Neuron (in vitro differentiated cells): ENCODE results near the gene TNS2.

Source experiments
- H2AFZ ChIP-seq: one replicate; pipeline ENCODE4 v1.6.1; 2013; ENCODE audit warnings: low read depth, mild to moderate bottlenecking, inconsistent platforms, low read length, moderate library complexity
- H3K27me3 ChIP-seq: one replicate; pipeline ENCODE4 v1.6.1; 2013; ENCODE audit warnings: low read length; ENCODE audit not compliant: insufficient read depth
- H3K36me3 ChIP-seq: one replicate; pipeline ENCODE4 v1.6.1; 2013; ENCODE audit warnings: low read length; ENCODE audit not compliant: insufficient read depth
- H3K4me1 ChIP-seq: one replicate; pipeline ENCODE4 v1.6.1; 2013; ENCODE audit warnings: low read length; ENCODE audit not compliant: insufficient read depth
- H3K4me3 ChIP-seq: 2 replicates; pipeline ENCODE4 v1.5.1; 2013; ENCODE audit warnings: mild to moderate bottlenecking, low read length, moderate library complexity
- H3K9me3 ChIP-seq: one replicate; pipeline ENCODE4 v1.6.1; 2013; ENCODE audit warnings: low read length

Gene TNS2

GRCh38 chr12:53064613-53065436 is 15.0 kb downstream of the TNS2 start:
- Histone ChIP-seq H3K4me3 (no peak overlapping the region), H3K9me3 (no peaks in the 10 kb centered on the region), H2AFZ (no peak overlapping the region), H3K4me1 (no peaks in the 10 kb centered on the region), H3K27me3 (no peaks in the 10 kb centered on the region), H3K36me3 (peaks cover 8% of the 10 kb centered on the region)

GRCh38 chr12:53065470-53065869 is 15.6 kb downstream of the TNS2 start:
- Histone ChIP-seq H3K27me3 (no peaks in the 10 kb centered on the region), H3K4me1 (no peaks in the 10 kb centered on the region), H3K36me3 (peaks cover 8% of the 10 kb centered on the region), H2AFZ (no peak overlapping the region), H3K9me3 (no peaks in the 10 kb centered on the region), H3K4me3 (no peak overlapping the region)

- Histone ChIP-seq H3K4me1 (no peaks in the 10 kb centered on the region), H3K36me3 (peaks cover 8% of the 10 kb centered on the region), H2AFZ (no peak overlapping the region), H3K9me3 (no peaks in the 10 kb centered on the region), H3K4me3 (no peak overlapping the region), H3K27me3 (no peaks in the 10 kb centered on the region)
These were observed 16.4 kb downstream of the TNS2 start for GRCh38 chr12:53065975-53066931.

- no peak overlapping the region for H2AFZ ChIP-seq
- H3K4me3 ChIP-seq: no peak overlapping the region
- H3K36me3 ChIP-seq: peaks cover 8% of the 10 kb centered on the region
- H3K27me3 ChIP-seq: no peaks in the 10 kb centered on the region
- H3K9me3 ChIP-seq: no peaks in the 10 kb centered on the region
- peaks cover 6% of the 10 kb centered on the region for H3K4me1 ChIP-seq
These were observed 17.5 kb downstream of the TNS2 start for GRCh38 chr12:53067074-53067992.

- Histone ChIP-seq H3K27me3 (no peaks in the 10 kb centered on the region), H3K36me3 (peaks cover 8% of the 10 kb centered on the region), H3K4me1 (peaks cover 13% of the 10 kb centered on the region), H3K4me3 (no peak overlapping the region), H3K9me3 (no peaks in the 10 kb centered on the region), H2AFZ (no peak overlapping the region)
These were observed 18.3 kb downstream of the TNS2 start for GRCh38 chr12:53067993-53068770.

GRCh38 chr12:53068811-53069585 is 19.1 kb downstream of the TNS2 start:
- Histone ChIP-seq H3K27me3 (no peaks in the 10 kb centered on the region), H2AFZ (no peak overlapping the region), H3K4me3 (no peak overlapping the region), H3K4me1 (peaks cover 13% of the 10 kb centered on the region), H3K36me3 (peaks cover 5% of the 10 kb centered on the region), H3K9me3 (no peaks in the 10 kb centered on the region)

- Histone ChIP-seq H3K4me1 (peaks cover 13% of the 10 kb centered on the region), H3K4me3 (no peak overlapping the region), H3K27me3 (no peaks in the 10 kb centered on the region)
These were observed 20.0 kb downstream of the TNS2 start for GRCh38 chr12:53069621-53070410.

GRCh38 chr12:53070877-53071492 is 21.1 kb downstream of the TNS2 start:
- Histone ChIP-seq H3K4me3 (no peak overlapping the region), H3K4me1 (peaks cover 13% of the 10 kb centered on the region), H3K27me3 (no peaks in the 10 kb centered on the region), H2AFZ (no peak overlapping the region), H3K9me3 (no peaks in the 10 kb centered on the region), H3K36me3 (peaks cover 16% of the 10 kb centered on the region)

More at GRCh38 chr12:53069621-53070410, 20.0 kb downstream of the TNS2 start:
- H3K36me3 ChIP-seq: peaks cover 10% of the 10 kb centered on the region
- H3K9me3 ChIP-seq: no peaks in the 10 kb centered on the region
- no peak overlapping the region for H2AFZ ChIP-seq

GRCh38 chr12:53071591-53072551 is 22.0 kb downstream of the TNS2 start:
- H3K27me3 ChIP-seq: no peaks in the 10 kb centered on the region
- H3K4me3 ChIP-seq: no peak overlapping the region
- H3K4me1 ChIP-seq: peaks cover 13% of the 10 kb centered on the region
- H3K36me3 ChIP-seq: peaks cover 18% of the 10 kb centered on the region
- H3K9me3 ChIP-seq: no peaks in the 10 kb centered on the region
- H2AFZ ChIP-seq: no peak overlapping the region

- Histone ChIP-seq H3K4me1 (peaks cover 17% of the 10 kb centered on the region), H3K27me3 (no peaks in the 10 kb centered on the region), H3K36me3 (peaks cover 18% of the 10 kb centered on the region), H2AFZ (no peak overlapping the region), H3K9me3 (no peaks in the 10 kb centered on the region), H3K4me3 (no peak overlapping the region)
These were observed 24.0 kb downstream of the TNS2 start for GRCh38 chr12:53073881-53074280.
